ENCODE measurements around the gene DDAH1. TPM values are rescaled to one million over a fixed set of nuclear protein-coding genes. Genes with fewer than 3 reads are reported as not detected.

The DDAH1 gene
- polyA plus RNA-seq, 1 donor from 2014 or later: 42.7 TPM

DNA sequence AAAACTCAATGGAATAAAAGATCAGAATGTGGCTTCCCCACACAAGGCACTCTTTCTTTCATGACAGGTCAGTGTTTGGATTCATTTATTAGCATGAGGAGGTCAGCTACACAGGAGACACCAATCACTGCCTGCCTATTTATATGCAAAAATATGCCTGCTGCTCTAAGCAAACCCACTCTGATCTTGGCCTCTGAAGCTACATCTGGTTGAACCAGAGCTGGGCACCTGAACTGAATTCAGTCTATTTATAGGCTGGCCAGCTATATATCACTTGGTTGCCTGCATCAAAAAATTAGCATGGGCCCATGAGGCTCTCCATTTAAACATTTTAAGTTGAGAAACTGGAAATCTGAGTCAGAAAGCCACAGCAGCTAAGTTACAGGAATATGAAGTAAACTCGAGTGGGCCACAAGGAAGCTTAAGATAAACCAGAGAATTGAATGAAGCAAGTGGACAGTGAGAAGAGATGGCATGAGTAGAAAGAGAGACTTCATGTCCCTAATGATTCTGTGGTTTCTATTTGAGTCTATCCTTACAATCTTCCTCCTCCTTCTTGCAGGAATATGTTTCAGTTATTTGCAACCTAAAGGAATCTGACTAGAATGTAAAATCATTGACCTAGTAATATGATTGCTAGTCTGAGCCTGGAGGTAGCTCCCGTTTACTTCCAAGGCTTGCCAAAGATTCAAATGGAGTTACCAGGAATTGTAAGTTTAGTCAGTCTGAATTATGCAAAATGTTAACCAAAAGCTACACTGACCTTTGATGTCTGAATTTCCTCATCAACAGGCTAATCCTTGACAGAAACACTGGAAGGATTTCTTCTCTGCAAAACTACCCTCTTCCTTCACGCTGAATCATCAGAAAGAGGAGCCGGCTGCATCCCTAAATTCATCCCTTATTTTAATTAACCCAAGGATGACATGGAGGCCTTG, 17.7 kb downstream of the DDAH1 start:
- Histone ChIP-seq H3K4me2 (ENCODE audit: low read length) (no peak overlapping the region), H3K27ac (ENCODE audit: low read length) (no peak overlapping the region), H3K79me2 (replicated peaks; ENCODE audit: insufficient read depth, low read length) (peaks cover 40% of the 10 kb centered on the region), H3F3A (ENCODE audit: insufficient read depth, low read length, poor library complexity, severe bottlenecking) (no peaks in the 10 kb centered on the region), H3K9me3 (ENCODE audit: low read length) (no peaks in the 10 kb centered on the region), H3K9ac (ENCODE audit: low read length) (no peak overlapping the region), H3K4me3 (ENCODE audit: low read length) (no peak overlapping the region), H3K27me3 (ENCODE audit: insufficient read depth, low read depth, low read length) (no peaks in the 10 kb centered on the region), H3K9me2 (ENCODE audit: insufficient read depth, low read length) (no peaks in the 10 kb centered on the region), H2AFZ (ENCODE audit: low read depth, low read length) (no peak overlapping the region), H3K36me3 (ENCODE audit: insufficient read depth, low read length) (peaks cover 11% of the 10 kb centered on the region), H4K20me1 (ENCODE audit: insufficient read depth) (no peaks in the 10 kb centered on the region)
- TF ChIP-seq, protein P1, sequence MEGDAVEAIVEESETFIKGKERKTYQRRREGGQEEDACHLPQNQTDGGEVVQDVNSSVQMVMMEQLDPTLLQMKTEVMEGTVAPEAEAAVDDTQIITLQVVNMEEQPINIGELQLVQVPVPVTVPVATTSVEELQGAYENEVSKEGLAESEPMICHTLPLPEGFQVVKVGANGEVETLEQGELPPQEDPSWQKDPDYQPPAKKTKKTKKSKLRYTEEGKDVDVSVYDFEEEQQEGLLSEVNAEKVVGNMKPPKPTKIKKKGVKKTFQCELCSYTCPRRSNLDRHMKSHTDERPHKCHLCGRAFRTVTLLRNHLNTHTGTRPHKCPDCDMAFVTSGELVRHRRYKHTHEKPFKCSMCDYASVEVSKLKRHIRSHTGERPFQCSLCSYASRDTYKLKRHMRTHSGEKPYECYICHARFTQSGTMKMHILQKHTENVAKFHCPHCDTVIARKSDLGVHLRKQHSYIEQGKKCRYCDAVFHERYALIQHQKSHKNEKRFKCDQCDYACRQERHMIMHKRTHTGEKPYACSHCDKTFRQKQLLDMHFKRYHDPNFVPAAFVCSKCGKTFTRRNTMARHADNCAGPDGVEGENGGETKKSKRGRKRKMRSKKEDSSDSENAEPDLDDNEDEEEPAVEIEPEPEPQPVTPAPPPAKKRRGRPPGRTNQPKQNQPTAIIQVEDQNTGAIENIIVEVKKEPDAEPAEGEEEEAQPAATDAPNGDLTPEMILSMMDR (IDR thresholded peaks at IDR 0.05; ENCODE audit: poor library complexity, severe bottlenecking): no peak
- TF ChIP-seq MXI1 (conservative IDR thresholded peaks at IDR 0.05; ENCODE audit: poor library complexity, severe bottlenecking) (no peak), POLR2AphosphoS5 (IDR thresholded peaks at IDR 0.05) (no peak), SMC3 (conservative IDR thresholded peaks at IDR 0.05; ENCODE audit: poor library complexity) (no peak), TAF1 (IDR thresholded peaks at IDR 0.05; ENCODE audit: low read depth) (no peak), RAD21 (conservative IDR thresholded peaks at IDR 0.05) (no peak), EP300 (conservative IDR thresholded peaks at IDR 0.05; ENCODE audit: poor library complexity, severe bottlenecking) (no peak), EZH2 (IDR thresholded peaks at IDR 0.05; ENCODE audit: borderline replicate concordance, insufficient read depth, low read length, poor library complexity, severe bottlenecking) (no peak)
- TF ChIP-seq, protein P2, sequence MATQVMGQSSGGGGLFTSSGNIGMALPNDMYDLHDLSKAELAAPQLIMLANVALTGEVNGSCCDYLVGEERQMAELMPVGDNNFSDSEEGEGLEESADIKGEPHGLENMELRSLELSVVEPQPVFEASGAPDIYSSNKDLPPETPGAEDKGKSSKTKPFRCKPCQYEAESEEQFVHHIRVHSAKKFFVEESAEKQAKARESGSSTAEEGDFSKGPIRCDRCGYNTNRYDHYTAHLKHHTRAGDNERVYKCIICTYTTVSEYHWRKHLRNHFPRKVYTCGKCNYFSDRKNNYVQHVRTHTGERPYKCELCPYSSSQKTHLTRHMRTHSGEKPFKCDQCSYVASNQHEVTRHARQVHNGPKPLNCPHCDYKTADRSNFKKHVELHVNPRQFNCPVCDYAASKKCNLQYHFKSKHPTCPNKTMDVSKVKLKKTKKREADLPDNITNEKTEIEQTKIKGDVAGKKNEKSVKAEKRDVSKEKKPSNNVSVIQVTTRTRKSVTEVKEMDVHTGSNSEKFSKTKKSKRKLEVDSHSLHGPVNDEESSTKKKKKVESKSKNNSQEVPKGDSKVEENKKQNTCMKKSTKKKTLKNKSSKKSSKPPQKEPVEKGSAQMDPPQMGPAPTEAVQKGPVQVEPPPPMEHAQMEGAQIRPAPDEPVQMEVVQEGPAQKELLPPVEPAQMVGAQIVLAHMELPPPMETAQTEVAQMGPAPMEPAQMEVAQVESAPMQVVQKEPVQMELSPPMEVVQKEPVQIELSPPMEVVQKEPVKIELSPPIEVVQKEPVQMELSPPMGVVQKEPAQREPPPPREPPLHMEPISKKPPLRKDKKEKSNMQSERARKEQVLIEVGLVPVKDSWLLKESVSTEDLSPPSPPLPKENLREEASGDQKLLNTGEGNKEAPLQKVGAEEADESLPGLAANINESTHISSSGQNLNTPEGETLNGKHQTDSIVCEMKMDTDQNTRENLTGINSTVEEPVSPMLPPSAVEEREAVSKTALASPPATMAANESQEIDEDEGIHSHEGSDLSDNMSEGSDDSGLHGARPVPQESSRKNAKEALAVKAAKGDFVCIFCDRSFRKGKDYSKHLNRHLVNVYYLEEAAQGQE (IDR thresholded peaks at IDR 0.05; ENCODE audit: borderline replicate concordance): no peak

DNA sequence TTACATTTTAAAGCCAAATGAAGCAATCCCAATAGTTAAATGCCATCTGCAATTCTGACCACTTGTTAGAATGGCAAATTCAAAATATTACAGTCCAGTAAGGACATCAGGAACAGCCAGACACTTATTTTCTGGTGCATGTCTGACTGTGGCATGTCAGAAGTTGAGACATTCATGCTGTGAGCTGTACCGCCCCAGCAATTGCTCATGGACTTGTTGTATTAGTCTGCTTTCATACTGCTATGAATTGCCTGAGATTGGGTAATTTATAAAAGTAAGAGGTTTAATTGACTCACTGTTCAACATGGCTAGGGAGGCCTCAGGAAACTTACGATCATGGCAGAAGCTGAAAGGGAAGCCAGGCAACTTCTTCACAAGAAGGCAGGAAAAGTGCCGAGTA, 19.1 kb downstream of the DDAH1 start:
- Histone ChIP-seq H3K79me2 (replicated peaks; ENCODE audit: insufficient read depth, low read length) (peaks cover 34% of the 10 kb centered on the region), H3F3A (ENCODE audit: insufficient read depth, low read length, poor library complexity, severe bottlenecking) (no peaks in the 10 kb centered on the region), H3K36me3 (ENCODE audit: insufficient read depth, low read length) (peaks cover 11% of the 10 kb centered on the region), H3K4me2 (ENCODE audit: low read length) (no peak overlapping the region), H3K9ac (ENCODE audit: low read length) (no peak overlapping the region), H2AFZ (ENCODE audit: low read depth, low read length) (no peak overlapping the region), H3K9me3 (ENCODE audit: low read length) (no peaks in the 10 kb centered on the region), H3K27me3 (ENCODE audit: insufficient read depth, low read depth, low read length) (no peaks in the 10 kb centered on the region), H3K4me3 (ENCODE audit: low read length) (no peak overlapping the region), H3K9me2 (ENCODE audit: insufficient read depth, low read length) (no peaks in the 10 kb centered on the region), H4K20me1 (ENCODE audit: insufficient read depth) (no peaks in the 10 kb centered on the region), H3K27ac (ENCODE audit: low read length) (no peak overlapping the region)
- no peak for TF ChIP-seq RAD21 (conservative IDR thresholded peaks at IDR 0.05)
- TF ChIP-seq SMC3 (conservative IDR thresholded peaks at IDR 0.05; ENCODE audit: poor library complexity): no peak
- TF ChIP-seq TAF1 (IDR thresholded peaks at IDR 0.05; ENCODE audit: low read depth): no peak
- no peak for TF ChIP-seq POLR2AphosphoS5 (IDR thresholded peaks at IDR 0.05)
- TF ChIP-seq, protein P2 (IDR thresholded peaks at IDR 0.05; ENCODE audit: borderline replicate concordance): no peak
- TF ChIP-seq EP300 (conservative IDR thresholded peaks at IDR 0.05; ENCODE audit: poor library complexity, severe bottlenecking): no peak
- TF ChIP-seq MXI1 (conservative IDR thresholded peaks at IDR 0.05; ENCODE audit: poor library complexity, severe bottlenecking): no peak
- no peak for TF ChIP-seq EZH2 (IDR thresholded peaks at IDR 0.05; ENCODE audit: borderline replicate concordance, insufficient read depth, low read length, poor library complexity, severe bottlenecking)
- TF ChIP-seq, protein P1 (IDR thresholded peaks at IDR 0.05; ENCODE audit: poor library complexity, severe bottlenecking): no peak

All from neural cell (in vitro differentiated cells).